Measurements from ENCODE around the gene AGAP1. TPM values are rescaled to one million over a fixed set of nuclear protein-coding genes. Genes with fewer than 3 reads are reported as not detected.

AGAP1 gene
- total RNA-seq, 4 donors from 2014 or later = 23.4 to 46.5 (median 29.3) TPM

- 58 to 62% methylated on average over 9 to 10 of the region's 10 CpGs for WGBS, 2 donors
- H3K4me1 ChIP-seq = no peaks in the 10 kb centered on the region
- no peak for DNase-seq
- H3K9me3 ChIP-seq = no peaks in the 10 kb centered on the region
- no peak overlapping the region for H3K4me3 ChIP-seq (replicated peaks in 1 of 3)
- no peak overlapping the region for H3K27ac ChIP-seq
- no peak for TF ChIP-seq POLR2A (IDR thresholded peaks at IDR 0.05)
- TF ChIP-seq, protein P1, sequence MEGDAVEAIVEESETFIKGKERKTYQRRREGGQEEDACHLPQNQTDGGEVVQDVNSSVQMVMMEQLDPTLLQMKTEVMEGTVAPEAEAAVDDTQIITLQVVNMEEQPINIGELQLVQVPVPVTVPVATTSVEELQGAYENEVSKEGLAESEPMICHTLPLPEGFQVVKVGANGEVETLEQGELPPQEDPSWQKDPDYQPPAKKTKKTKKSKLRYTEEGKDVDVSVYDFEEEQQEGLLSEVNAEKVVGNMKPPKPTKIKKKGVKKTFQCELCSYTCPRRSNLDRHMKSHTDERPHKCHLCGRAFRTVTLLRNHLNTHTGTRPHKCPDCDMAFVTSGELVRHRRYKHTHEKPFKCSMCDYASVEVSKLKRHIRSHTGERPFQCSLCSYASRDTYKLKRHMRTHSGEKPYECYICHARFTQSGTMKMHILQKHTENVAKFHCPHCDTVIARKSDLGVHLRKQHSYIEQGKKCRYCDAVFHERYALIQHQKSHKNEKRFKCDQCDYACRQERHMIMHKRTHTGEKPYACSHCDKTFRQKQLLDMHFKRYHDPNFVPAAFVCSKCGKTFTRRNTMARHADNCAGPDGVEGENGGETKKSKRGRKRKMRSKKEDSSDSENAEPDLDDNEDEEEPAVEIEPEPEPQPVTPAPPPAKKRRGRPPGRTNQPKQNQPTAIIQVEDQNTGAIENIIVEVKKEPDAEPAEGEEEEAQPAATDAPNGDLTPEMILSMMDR (IDR thresholded peaks at IDR 0.05) = no peak
- H3K36me3 ChIP-seq = no peaks in the 10 kb centered on the region
- intact Hi-C loops (cut with DNase I) = no loop called here
- no peaks in the 10 kb centered on the region for H3K27me3 ChIP-seq
Observed at GRCh38 chr2:235542733-235543127, 48.9 kb downstream of the AGAP1 start.

DNA sequence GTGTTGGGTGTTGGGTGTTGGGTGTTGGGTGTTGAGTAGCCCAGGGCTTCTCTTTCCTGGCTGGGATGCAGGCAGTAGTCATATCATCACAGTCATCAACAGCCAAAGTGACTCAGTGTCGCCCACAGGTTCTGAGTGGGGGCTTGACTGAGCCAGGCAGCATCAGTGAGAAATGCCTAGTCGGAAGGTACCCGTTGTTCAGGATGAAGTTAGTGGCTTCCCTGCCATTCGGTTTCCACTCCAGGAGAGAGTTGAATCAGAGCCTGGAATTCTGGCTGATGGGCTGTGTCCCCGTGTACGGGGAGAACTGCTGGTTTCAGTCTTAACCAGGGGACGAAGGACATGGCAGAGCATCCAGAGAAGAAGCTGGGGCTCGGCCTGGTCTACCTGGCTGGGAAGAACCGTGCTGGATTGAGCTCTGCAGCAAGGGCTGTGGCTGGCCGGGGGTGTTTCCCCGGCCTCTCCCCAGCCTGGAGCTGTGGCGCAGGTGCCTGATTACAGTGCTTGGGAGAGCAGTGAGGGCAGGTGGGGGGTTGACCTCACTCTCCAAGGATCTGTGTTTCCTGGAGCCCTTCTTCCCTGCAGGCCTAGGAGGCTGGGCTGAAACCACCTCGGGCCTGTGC is 49.4 kb downstream of the AGAP1 start:
- Histone ChIP-seq H3K9me3 (no peaks in the 10 kb centered on the region), H3K4me3 (replicated peaks in 1 of 3) (no peak overlapping the region), H3K4me1 (no peaks in the 10 kb centered on the region), H3K27ac (no peak overlapping the region), H3K36me3 (no peaks in the 10 kb centered on the region), H3K27me3 (no peaks in the 10 kb centered on the region)
- 79 to 84% methylated on average over 2 to 12 of the region's 13 CpGs for WGBS, 2 donors
- TF ChIP-seq, protein P1 (IDR thresholded peaks at IDR 0.05) = no peak
- no peak for TF ChIP-seq POLR2A (IDR thresholded peaks at IDR 0.05)
- DNase-seq = no peak
- intact Hi-C loops (cut with DNase I) = no loop called here

GRCh38 chr2:235543851-235544688 is 50.2 kb downstream of the AGAP1 start:
- Histone ChIP-seq H3K9me3 (no peaks in the 10 kb centered on the region), H3K27ac (no peak overlapping the region), H3K27me3 (no peaks in the 10 kb centered on the region), H3K4me1 (no peaks in the 10 kb centered on the region), H3K36me3 (no peaks in the 10 kb centered on the region), H3K4me3 (replicated peaks in 1 of 3) (no peak overlapping the region)
- intact Hi-C loops (cut with DNase I) = no loop called here
- WGBS, 2 donors = 93 to 96% methylated on average over 22 to 25 of the region's 25 CpGs
- no peak for DNase-seq
- TF ChIP-seq POLR2A (IDR thresholded peaks at IDR 0.05) = no peak
- TF ChIP-seq, protein P1 (IDR thresholded peaks at IDR 0.05) = no peak

GRCh38 chr2:235544689-235544969 is 50.8 kb downstream of the AGAP1 start:
- Histone ChIP-seq H3K27ac (no peak overlapping the region), H3K9me3 (no peaks in the 10 kb centered on the region), H3K36me3 (no peaks in the 10 kb centered on the region), H3K27me3 (no peaks in the 10 kb centered on the region), H3K4me3 (replicated peaks in 1 of 3) (no peak overlapping the region), H3K4me1 (no peaks in the 10 kb centered on the region)
- WGBS, 2 donors = 76 to 82% methylated on average over 5 of the region's 5 CpGs
- intact Hi-C loops (cut with DNase I) = no loop called here
- TF ChIP-seq POLR2A (IDR thresholded peaks at IDR 0.05) = no peak
- TF ChIP-seq, protein P1 (IDR thresholded peaks at IDR 0.05) = no peak
- no peak for DNase-seq

All from thyroid gland (tissue), 4 donors.